ENCODE data around the gene BICRAL. TPM values are rescaled to one million over a fixed set of nuclear protein-coding genes. Genes with fewer than 3 reads are reported as not detected.

BICRAL gene
- total and polyA plus RNA-seq, 2 experiments from 2014 or later = 2.5 to 5.4 TPM

DNA sequence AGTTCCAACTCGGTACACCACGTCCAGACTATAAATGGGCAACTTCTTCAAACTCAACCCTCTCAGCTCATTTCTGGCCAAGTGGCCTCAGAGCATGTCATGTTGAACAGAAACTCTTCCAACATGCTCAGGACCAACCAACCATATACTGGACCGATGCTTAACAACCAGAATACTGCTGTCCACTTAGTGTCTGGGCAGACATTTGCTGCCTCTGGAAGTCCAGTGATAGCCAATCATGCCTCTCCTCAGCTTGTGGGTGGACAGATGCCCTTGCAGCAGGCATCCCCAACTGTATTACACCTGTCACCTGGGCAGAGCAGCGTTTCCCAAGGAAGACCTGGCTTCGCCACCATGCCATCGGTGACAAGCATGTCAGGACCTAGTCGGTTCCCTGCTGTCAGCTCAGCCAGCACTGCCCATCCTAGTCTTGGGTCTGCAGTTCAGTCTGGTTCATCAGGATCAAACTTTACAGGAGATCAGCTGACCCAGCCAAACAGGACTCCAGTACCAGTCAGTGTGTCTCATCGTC is 47.8 kb downstream of the BICRAL start:
- Histone ChIP-seq H4K20me1 (ENCODE audit: insufficient read depth) (no peaks in the 10 kb centered on the region), H3F3A (ENCODE audit: insufficient read depth) (no peaks in the 10 kb centered on the region), H3K27ac (no peak overlapping the region), H3K9ac (no peak overlapping the region), H3K9me3 (ENCODE audit: low read depth) (no peaks in the 10 kb centered on the region), H3K36me3 (ENCODE audit: low read depth) (peaks cover 19% of the 10 kb centered on the region), H3K9me2 (ENCODE audit: insufficient read depth) (no peaks in the 10 kb centered on the region), H2AFZ (no peak overlapping the region), H3K4me3 (no peak overlapping the region), H3K79me2 (ENCODE audit: insufficient read depth) (no peaks in the 10 kb centered on the region), H3K4me2 (ENCODE audit: unreplicated experiment) (no peak overlapping the region), H3K27me3 (replicated peaks; ENCODE audit: insufficient read depth) (no peaks in the 10 kb centered on the region), H3K4me1 (ENCODE audit: insufficient read depth) (no peaks in the 10 kb centered on the region)
- WGBS, 2 experiments (ENCODE audit: low coverage in 1 of 2, low lambda C conversion rate in 2 of 2, missing lambda C conversion rate in 2 of 2) = 95 to 98% methylated on average over 8 of the region's 8 CpGs
- DNase-seq = no peak
- in situ Hi-C loops (cut with MboI) = no loop called here
- TF ChIP-seq EZH2phosphoT487 (IDR thresholded peaks at IDR 0.05; ENCODE audit: insufficient read depth, low read depth) (no peak), EZH2 (IDR thresholded peaks at IDR 0.05; ENCODE audit: insufficient read depth, poor library complexity, severe bottlenecking) (no peak)

DNA sequence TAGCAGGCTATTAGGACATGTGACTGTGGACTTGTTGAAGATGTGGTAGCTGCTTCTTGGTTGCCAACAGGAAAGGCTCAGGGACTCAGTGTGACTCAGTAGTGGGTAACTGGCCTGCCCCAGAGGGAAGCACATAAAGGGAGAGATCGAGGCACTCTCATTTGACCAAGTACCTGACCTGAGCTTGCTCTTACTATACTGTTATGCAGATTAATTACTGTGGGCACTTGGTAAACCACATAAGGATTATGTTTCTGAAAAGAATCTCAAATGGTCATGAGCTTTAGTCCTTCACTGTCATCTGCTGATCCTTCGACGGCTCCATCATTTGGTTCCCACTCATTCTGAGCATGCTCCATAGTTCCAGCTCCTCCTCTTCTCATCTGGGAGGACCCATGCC is 49.4 kb downstream of the BICRAL start:
- Histone ChIP-seq H3K27me3 (replicated peaks; ENCODE audit: insufficient read depth) (no peaks in the 10 kb centered on the region), H3K4me1 (ENCODE audit: insufficient read depth) (no peaks in the 10 kb centered on the region), H3K9me3 (ENCODE audit: low read depth) (no peaks in the 10 kb centered on the region), H3K79me2 (ENCODE audit: insufficient read depth) (0 out of 2 replicates have a peak, but pooled peaks cover 4% of the 10 kb centered on the region), H2AFZ (no peak overlapping the region), H3K27ac (no peak overlapping the region), H4K20me1 (ENCODE audit: insufficient read depth) (no peaks in the 10 kb centered on the region), H3K36me3 (ENCODE audit: low read depth) (peaks cover 19% of the 10 kb centered on the region), H3K9ac (no peak overlapping the region), H3K4me2 (ENCODE audit: unreplicated experiment) (no peak overlapping the region), H3K9me2 (ENCODE audit: insufficient read depth) (no peaks in the 10 kb centered on the region), H3K4me3 (no peak overlapping the region), H3F3A (ENCODE audit: insufficient read depth) (no peaks in the 10 kb centered on the region)
- DNase-seq = no peak
- 94 to 97% methylated on average over 3 of the region's 3 CpGs for WGBS, 2 experiments (ENCODE audit: low coverage in 1 of 2, low lambda C conversion rate in 2 of 2, missing lambda C conversion rate in 2 of 2)
- TF ChIP-seq EZH2phosphoT487 (IDR thresholded peaks at IDR 0.05; ENCODE audit: insufficient read depth, low read depth) (no peak), EZH2 (IDR thresholded peaks at IDR 0.05; ENCODE audit: insufficient read depth, poor library complexity, severe bottlenecking) (no peak)
- in situ Hi-C loops (cut with MboI) = no loop called here

DNA sequence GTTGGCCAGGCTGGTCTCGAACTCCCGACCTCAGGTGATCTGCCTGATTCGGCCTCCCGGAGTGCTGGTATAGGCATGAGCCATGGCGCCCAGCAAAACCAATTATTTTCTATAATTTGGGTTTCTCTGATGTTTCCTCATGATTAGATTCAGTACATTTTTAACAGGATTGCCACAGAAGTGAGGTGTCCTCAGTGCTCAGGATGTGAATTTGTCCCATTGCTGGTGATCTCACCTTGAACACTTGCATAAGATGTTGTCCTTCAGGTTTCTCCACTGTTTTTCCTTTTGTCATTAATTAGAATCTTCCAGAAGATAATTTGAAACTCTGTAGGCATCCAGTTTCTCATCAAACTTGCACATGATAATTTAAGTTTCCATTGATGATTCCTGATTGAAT is 52.2 kb downstream of the BICRAL start:
- no peak overlapping the region for H3K4me3 ChIP-seq
- H3K9me2 ChIP-seq (ENCODE audit: insufficient read depth) = no peaks in the 10 kb centered on the region
- 98 to 99% methylated on average over 5 of the region's 5 CpGs for WGBS, 2 experiments (ENCODE audit: low coverage in 1 of 2, low lambda C conversion rate in 2 of 2, missing lambda C conversion rate in 2 of 2)
- H3K9ac ChIP-seq = no peak overlapping the region
- H3F3A ChIP-seq (ENCODE audit: insufficient read depth) = no peaks in the 10 kb centered on the region
- no peak overlapping the region for H2AFZ ChIP-seq
- in situ Hi-C loops (cut with MboI) = no loop called here
- no peaks in the 10 kb centered on the region for H3K27me3 ChIP-seq (replicated peaks; ENCODE audit: insufficient read depth)
- TF ChIP-seq EZH2 (IDR thresholded peaks at IDR 0.05; ENCODE audit: insufficient read depth, poor library complexity, severe bottlenecking) = no peak
- no peak for TF ChIP-seq EZH2phosphoT487 (IDR thresholded peaks at IDR 0.05; ENCODE audit: insufficient read depth, low read depth)
- no peaks in the 10 kb centered on the region for H4K20me1 ChIP-seq (ENCODE audit: insufficient read depth)
- no peak for DNase-seq
- no peaks in the 10 kb centered on the region for H3K4me1 ChIP-seq (ENCODE audit: insufficient read depth)
- peaks cover 13% of the 10 kb centered on the region for H3K36me3 ChIP-seq (ENCODE audit: low read depth)
- no peaks in the 10 kb centered on the region for H3K9me3 ChIP-seq (ENCODE audit: low read depth)
- H3K4me2 ChIP-seq (ENCODE audit: unreplicated experiment) = no peak overlapping the region
- 0 out of 2 replicates have a peak, but pooled peaks cover 4% of the 10 kb centered on the region for H3K79me2 ChIP-seq (ENCODE audit: insufficient read depth)
- H3K27ac ChIP-seq = no peak overlapping the region

DNA sequence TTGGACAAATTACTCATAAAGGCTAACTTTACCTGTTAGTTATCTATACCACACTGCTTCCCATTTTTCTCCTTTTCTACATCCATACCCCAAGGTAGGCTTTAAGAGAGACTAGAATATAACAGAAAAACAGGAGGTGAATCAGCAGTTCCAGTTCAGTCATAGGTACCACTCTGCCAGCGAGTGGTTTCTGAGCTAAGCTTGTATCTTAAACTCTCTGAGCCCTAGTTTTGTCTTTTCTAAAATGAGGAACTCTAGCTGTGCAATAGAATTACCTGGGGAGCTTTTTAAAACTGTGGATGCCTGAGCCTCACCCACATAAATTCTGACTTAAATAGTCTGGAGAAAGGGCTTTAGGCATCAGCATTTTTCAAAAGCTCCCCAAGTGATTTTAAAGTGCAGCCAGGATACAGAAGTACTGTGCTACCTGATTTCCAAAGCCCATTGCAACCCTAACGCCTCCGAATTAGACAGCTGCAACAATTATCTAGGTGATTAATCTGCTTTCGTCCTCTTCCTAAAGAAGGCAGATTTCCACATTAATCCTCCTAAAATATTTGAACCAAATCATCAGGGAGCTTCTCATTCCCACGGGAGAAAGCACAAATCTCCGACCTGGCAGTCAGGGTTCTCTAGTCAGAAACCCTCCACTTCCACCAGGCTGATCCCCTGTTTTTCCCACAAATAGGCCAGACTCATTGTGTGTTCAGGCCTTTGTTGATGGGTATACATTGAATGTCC is 60.2 kb downstream of the BICRAL start:
- in situ Hi-C loops (cut with MboI) = no loop called here
- 79 to 81% methylated on average over 6 of the region's 6 CpGs for WGBS, 2 experiments (ENCODE audit: low coverage in 1 of 2, low lambda C conversion rate in 2 of 2, missing lambda C conversion rate in 2 of 2)
- 0 out of 2 replicates have a peak, but pooled peaks cover 4% of the 10 kb centered on the region for H3K4me1 ChIP-seq (ENCODE audit: insufficient read depth)
- no peaks in the 10 kb centered on the region for H3K36me3 ChIP-seq (ENCODE audit: low read depth)
- H4K20me1 ChIP-seq (ENCODE audit: insufficient read depth) = no peaks in the 10 kb centered on the region
- DNase-seq = no peak
- no peak overlapping the region for H3K27ac ChIP-seq
- H3K4me2 ChIP-seq (ENCODE audit: unreplicated experiment) = no peak overlapping the region
- no peak overlapping the region for H3K4me3 ChIP-seq
- no peaks in the 10 kb centered on the region for H3F3A ChIP-seq (ENCODE audit: insufficient read depth)
- no peak overlapping the region for H3K9ac ChIP-seq
- H3K9me2 ChIP-seq (ENCODE audit: insufficient read depth) = no peaks in the 10 kb centered on the region
- no peaks in the 10 kb centered on the region for H3K27me3 ChIP-seq (replicated peaks; ENCODE audit: insufficient read depth)
- H3K9me3 ChIP-seq (ENCODE audit: low read depth) = no peaks in the 10 kb centered on the region
- H3K79me2 ChIP-seq (ENCODE audit: insufficient read depth) = no peaks in the 10 kb centered on the region
- no peak overlapping the region for H2AFZ ChIP-seq
- TF ChIP-seq EZH2phosphoT487 (IDR thresholded peaks at IDR 0.05; ENCODE audit: insufficient read depth, low read depth) = no peak
- TF ChIP-seq EZH2 (IDR thresholded peaks at IDR 0.05; ENCODE audit: insufficient read depth, poor library complexity, severe bottlenecking) = no peak
